ENCODE results near the gene NALF2.

Gene NALF2

DNA sequence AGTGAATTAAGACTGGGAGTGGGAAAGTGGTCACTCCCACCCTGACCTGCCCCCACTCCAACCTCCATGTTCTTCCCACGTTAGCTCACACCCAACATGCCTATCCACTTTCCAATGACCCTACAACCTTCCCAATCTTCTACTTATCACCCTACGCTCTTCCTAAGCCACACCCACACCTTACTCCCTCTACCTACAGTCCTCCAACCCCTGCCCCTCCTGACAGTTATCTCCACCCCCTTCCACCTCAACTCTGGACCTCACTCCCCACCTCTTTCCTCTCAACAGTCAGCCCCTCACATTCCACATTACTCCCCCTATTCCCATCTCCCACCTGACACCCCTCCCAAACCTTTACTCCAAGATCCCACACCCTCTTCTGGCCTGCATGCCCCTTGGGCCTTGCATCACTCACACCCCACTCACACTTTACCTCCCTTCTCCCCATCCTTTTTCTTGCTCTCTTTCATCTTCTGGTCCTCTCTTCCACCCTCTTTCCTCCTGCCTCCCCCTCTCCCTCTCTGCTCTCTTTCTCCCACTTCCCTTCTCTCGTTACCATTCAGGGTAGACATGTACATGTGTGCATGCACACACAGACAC is 6.9 kb downstream of the NALF2 start:
- H3K9me3 ChIP-seq: no peaks in the 10 kb centered on the region
- no peaks in the 10 kb centered on the region for H3K27me3 ChIP-seq
- TF ChIP-seq, protein P1, sequence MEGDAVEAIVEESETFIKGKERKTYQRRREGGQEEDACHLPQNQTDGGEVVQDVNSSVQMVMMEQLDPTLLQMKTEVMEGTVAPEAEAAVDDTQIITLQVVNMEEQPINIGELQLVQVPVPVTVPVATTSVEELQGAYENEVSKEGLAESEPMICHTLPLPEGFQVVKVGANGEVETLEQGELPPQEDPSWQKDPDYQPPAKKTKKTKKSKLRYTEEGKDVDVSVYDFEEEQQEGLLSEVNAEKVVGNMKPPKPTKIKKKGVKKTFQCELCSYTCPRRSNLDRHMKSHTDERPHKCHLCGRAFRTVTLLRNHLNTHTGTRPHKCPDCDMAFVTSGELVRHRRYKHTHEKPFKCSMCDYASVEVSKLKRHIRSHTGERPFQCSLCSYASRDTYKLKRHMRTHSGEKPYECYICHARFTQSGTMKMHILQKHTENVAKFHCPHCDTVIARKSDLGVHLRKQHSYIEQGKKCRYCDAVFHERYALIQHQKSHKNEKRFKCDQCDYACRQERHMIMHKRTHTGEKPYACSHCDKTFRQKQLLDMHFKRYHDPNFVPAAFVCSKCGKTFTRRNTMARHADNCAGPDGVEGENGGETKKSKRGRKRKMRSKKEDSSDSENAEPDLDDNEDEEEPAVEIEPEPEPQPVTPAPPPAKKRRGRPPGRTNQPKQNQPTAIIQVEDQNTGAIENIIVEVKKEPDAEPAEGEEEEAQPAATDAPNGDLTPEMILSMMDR (IDR thresholded peaks at IDR 0.05; ENCODE audit: low read depth, low read length): no peak
- H3K4me3 ChIP-seq (ENCODE audit: low read depth, low read length): no peak overlapping the region
- no peaks in the 10 kb centered on the region for H3K36me3 ChIP-seq
- no peaks in the 10 kb centered on the region for H3K4me1 ChIP-seq
- no peak for DNase-seq

DNA sequence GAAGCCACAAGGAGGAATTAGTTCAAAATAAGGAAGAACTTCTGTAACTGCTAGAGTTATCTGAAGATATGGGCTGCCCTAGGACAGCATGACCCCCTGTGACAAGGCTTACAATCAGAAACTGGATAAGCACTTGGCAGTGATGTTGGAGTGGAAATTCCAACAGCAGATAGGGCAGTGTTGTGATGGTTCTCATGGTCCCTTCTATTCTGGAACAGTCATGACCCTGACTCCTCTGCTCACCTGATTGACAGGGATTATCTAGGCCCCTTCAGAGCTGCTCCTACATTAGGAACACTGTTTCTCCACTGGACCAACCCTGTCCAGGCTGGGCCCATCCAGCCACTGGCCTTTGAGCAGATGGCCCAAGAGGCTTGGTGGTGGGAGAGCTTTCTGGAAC is 17.9 kb downstream of the NALF2 start:
- no peaks in the 10 kb centered on the region for H3K4me1 ChIP-seq
- H3K36me3 ChIP-seq: no peaks in the 10 kb centered on the region
- no peaks in the 10 kb centered on the region for H3K27me3 ChIP-seq
- DNase-seq: no peak
- TF ChIP-seq, protein P1 (IDR thresholded peaks at IDR 0.05; ENCODE audit: low read depth, low read length): no peak
- H3K4me3 ChIP-seq (ENCODE audit: low read depth, low read length): no peak overlapping the region
- H3K9me3 ChIP-seq: no peaks in the 10 kb centered on the region

DNA sequence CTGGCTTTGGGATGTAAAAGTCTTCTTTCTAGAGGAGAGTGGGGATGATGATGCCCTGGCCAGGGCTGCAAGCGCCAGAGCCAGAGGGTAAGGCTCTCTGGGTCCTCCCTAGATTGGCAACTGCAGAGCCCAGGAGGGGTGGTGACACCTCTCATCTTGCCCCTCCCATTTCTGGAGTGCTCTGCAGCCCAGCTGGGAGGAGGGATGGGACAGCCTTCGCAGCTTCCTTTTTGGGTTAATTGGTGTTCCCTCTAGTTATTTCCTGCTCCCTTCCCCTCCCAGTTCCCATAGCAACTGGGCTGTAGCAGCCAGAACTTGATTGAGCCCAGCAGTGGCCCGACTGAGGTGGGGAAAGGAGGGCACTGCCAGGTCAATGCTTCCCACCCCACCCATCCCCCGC is 19.2 kb downstream of the NALF2 start:
- H3K4me3 ChIP-seq (ENCODE audit: low read depth, low read length): no peak overlapping the region
- H3K4me1 ChIP-seq: no peaks in the 10 kb centered on the region
- no peaks in the 10 kb centered on the region for H3K36me3 ChIP-seq
- no peaks in the 10 kb centered on the region for H3K9me3 ChIP-seq
- H3K27me3 ChIP-seq: no peaks in the 10 kb centered on the region
- TF ChIP-seq, protein P1 (IDR thresholded peaks at IDR 0.05; ENCODE audit: low read depth, low read length): no peak
- no peak for DNase-seq

DNA sequence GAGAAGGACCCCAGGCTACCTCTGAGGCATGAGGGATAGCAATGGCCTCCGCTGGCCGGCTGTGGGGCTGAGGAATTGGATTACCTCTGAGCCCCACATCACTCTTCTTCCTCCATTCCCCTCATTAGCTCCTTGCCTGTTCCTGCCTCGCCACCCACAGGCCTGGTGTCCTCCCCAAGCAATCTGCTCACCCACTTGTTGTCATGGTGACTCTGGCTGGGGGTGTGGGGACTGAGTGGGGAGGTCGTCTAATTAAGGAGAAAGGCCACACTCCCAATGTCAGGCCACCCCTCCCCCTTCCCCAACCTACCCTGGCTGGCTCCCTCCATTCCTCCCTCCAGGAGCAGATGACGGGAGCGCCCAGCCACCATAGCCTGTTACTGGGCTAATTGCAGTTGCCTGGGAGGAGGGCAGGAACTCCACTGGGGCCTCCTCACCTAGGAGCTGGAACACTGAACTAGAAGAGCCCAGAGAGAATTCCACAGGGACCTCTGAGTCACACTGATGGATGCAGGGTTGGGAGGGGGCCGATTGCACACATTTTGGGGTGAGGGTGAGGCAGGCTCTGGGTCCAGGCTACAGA is 20.7 kb downstream of the NALF2 start:
- DNase-seq: no peak
- no peaks in the 10 kb centered on the region for H3K27me3 ChIP-seq

DNA sequence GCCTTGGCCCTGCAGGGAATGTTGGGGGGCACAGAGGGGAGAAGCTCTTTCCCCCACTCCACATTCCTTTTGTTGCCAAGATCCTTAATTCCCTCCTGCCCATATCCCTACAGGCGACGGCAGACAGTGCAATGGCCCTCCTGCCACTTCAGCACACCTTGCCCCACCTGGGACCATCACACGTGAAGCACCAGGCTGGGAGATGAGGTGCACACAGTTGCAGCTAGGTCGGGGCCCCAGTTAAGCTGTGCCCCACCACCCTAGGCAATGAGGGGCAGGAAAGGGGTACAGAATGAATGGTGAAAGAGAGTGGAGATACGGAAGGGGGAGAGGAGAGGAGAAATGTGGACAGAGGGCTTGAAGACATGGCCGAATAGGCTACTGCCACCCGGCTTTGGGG is 26.2 kb downstream of the NALF2 start:
- no peaks in the 10 kb centered on the region for H3K36me3 ChIP-seq
- TF ChIP-seq, protein P1 (IDR thresholded peaks at IDR 0.05; ENCODE audit: low read depth, low read length): no peak
- H3K27me3 ChIP-seq: no peaks in the 10 kb centered on the region
- no peaks in the 10 kb centered on the region for H3K4me1 ChIP-seq
- no peak overlapping the region for H3K4me3 ChIP-seq (ENCODE audit: low read depth, low read length)
- H3K9me3 ChIP-seq: no peaks in the 10 kb centered on the region
- no peak for DNase-seq

More for the DNA sequence above, 20.7 kb downstream of the NALF2 start:
- Histone ChIP-seq H3K36me3 (no peaks in the 10 kb centered on the region), H3K4me3 (ENCODE audit: low read depth, low read length) (no peak overlapping the region), H3K4me1 (no peaks in the 10 kb centered on the region), H3K9me3 (no peaks in the 10 kb centered on the region)
- TF ChIP-seq, protein P1 (IDR thresholded peaks at IDR 0.05; ENCODE audit: low read depth, low read length): no peak

DNA sequence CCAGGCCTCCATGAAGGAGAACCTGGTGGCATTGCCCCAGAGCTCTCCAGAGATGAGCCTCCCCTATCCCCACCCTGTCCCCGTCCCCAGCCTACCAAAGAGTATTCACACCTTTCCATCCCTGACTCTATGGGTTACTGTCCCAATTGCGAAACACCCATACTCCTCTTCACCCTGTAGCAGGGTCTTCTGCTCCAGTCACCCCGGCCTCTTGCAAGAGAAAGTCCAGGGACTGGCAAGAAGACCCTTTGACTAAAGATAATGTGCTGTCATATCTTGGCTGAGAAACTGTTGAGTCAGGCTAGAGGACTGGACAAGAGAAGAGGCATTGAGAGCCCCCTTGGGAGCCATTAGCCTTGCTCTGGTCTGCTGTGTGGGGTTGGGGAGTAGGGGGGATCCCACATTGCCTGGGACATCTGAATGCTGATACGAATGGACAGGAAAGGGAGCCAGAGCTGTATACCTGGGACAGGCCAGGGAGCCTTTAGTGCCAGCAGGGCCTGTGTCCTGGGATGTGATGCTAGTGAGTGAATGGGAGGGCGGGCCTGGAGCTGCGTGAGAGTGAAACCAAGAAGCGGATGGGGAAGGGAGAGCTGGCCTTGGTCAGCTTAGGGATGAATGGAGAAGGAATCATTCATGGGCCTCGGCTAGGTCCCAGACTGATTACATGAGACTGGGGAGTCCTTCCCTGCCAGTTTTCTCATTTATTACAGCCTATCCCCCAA is 27.1 kb downstream of the NALF2 start:
- Histone ChIP-seq H3K36me3 (no peaks in the 10 kb centered on the region), H3K4me1 (no peaks in the 10 kb centered on the region), H3K9me3 (no peaks in the 10 kb centered on the region), H3K27me3 (no peaks in the 10 kb centered on the region), H3K4me3 (ENCODE audit: low read depth, low read length) (no peak overlapping the region)
- TF ChIP-seq, protein P1 (IDR thresholded peaks at IDR 0.05; ENCODE audit: low read depth, low read length): no peak
- DNase-seq: no peak
